Amniotic stem cell (primary cell): ENCODE measurements around the gene ZP1.
A peak's percentile ranks its signal among the peaks of the same experiment; 100 is the strongest.

ENCODE experiments used
- DNase-seq: peaks from one replicate; lab custom pipeline; 2025; lab: John Stamatoyannopoulos, UW

Gene ZP1

GRCh38 chr11:60910281-60910687, 42.9 kb downstream of the ZP1 start:
- DNase-seq = no peak

- no peak for DNase-seq
Observed at GRCh38 chr11:60910711-60911380, 43.5 kb downstream of the ZP1 start.

- DNase-seq = no peak
Observed at GRCh38 chr11:60912223-60912850, 45.0 kb downstream of the ZP1 start.

GRCh38 chr11:60912851-60913528, 45.6 kb downstream of the ZP1 start:
- DNase-seq = no peak

GRCh38 chr11:60913793-60914632, 46.7 kb downstream of the ZP1 start, which contains the start of gene TMEM109:
Gene TMEM109, plus strand, starts transcription at chr11:60914158. Its CDS starts 5,536 bp downstream, at chr11:60919694.
- DNase-seq = peak; percentile 76

GRCh38 chr11:60914633-60915247, 47.4 kb downstream of the ZP1 start:
- DNase-seq = no peak

- DNase-seq = peak; percentile 77
Observed at GRCh38 chr11:60915248-60915914, 48.0 kb downstream of the ZP1 start.

GRCh38 chr11:60916669-60917206, 49.4 kb downstream of the ZP1 start:
- no peak for DNase-seq

GRCh38 chr11:60917267-60917666, 49.9 kb downstream of the ZP1 start:
- no peak for DNase-seq

GRCh38 chr11:60918251-60918938, 51.1 kb downstream of the ZP1 start:
- DNase-seq = no peak

- DNase-seq = no peak
Observed at GRCh38 chr11:60918939-60919265, 51.6 kb downstream of the ZP1 start.

- no peak for DNase-seq
Observed at GRCh38 chr11:60919320-60919719, 52.0 kb downstream of the ZP1 start.

- DNase-seq = no peak
Observed at GRCh38 chr11:60919956-60920355, 52.6 kb downstream of the ZP1 start.

- no peak for DNase-seq
Observed at GRCh38 chr11:60921259-60921658, 53.9 kb downstream of the ZP1 start.

GRCh38 chr11:60921777-60922335, 54.5 kb downstream of the ZP1 start:
- no peak for DNase-seq

- DNase-seq = no peak
Observed at GRCh38 chr11:60922906-60923305, 55.6 kb downstream of the ZP1 start.

- no peak for DNase-seq
Observed at GRCh38 chr11:60923326-60923725, 56.0 kb downstream of the ZP1 start.

- no peak for DNase-seq
Observed at GRCh38 chr11:60923800-60924109, 56.4 kb downstream of the ZP1 start.

GRCh38 chr11:60924110-60924905, 57.0 kb downstream of the ZP1 start, which contains the start of gene TMEM132A:
Gene TMEM132A, plus strand, starts transcription at chr11:60924460. Its CDS starts 174 bp downstream, at chr11:60924634.
- DNase-seq = peak; percentile 28
